AG09319 (cell line): ENCODE measurements around the gene PLEKHG1.

Source experiments
- DNase-seq: peaks from one replicate; pipeline ENCODE4 v3.0.0-alpha.2; 2010; ENCODE audit warnings: low read depth; ENCODE audit errors: extremely low read depth
- TF ChIP-seq, protein P1 (sequence below): IDR thresholded peaks from 2 replicates; pipeline ENCODE4 v1.5.1; 2011; ENCODE audit warnings: low read depth, mild to moderate bottlenecking, inconsistent platforms, low read length, moderate library complexity

PLEKHG1 gene

DNA sequence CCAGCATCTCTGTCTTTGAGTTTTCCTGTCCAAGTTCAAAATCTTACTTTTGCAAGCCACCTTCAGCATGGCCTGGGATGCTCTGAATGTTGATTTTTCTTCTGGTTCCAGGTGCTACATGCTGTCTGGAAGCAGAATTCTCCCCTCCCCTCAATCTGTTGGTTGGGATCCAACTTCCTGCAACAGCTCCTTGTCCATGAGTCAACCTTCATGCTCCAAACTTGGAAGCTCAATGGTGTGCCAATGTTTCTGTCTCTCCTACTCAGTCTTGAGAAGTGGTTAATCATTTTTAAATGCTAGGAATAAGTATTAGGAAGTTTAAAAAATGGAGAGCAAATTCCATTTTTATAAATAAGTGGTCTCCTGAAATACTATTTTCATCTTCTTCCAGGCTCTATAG, 33.2 kb upstream of the PLEKHG1 start:
- TF ChIP-seq, protein P1, sequence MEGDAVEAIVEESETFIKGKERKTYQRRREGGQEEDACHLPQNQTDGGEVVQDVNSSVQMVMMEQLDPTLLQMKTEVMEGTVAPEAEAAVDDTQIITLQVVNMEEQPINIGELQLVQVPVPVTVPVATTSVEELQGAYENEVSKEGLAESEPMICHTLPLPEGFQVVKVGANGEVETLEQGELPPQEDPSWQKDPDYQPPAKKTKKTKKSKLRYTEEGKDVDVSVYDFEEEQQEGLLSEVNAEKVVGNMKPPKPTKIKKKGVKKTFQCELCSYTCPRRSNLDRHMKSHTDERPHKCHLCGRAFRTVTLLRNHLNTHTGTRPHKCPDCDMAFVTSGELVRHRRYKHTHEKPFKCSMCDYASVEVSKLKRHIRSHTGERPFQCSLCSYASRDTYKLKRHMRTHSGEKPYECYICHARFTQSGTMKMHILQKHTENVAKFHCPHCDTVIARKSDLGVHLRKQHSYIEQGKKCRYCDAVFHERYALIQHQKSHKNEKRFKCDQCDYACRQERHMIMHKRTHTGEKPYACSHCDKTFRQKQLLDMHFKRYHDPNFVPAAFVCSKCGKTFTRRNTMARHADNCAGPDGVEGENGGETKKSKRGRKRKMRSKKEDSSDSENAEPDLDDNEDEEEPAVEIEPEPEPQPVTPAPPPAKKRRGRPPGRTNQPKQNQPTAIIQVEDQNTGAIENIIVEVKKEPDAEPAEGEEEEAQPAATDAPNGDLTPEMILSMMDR, result no peak
- DNase-seq, result no peak

DNA sequence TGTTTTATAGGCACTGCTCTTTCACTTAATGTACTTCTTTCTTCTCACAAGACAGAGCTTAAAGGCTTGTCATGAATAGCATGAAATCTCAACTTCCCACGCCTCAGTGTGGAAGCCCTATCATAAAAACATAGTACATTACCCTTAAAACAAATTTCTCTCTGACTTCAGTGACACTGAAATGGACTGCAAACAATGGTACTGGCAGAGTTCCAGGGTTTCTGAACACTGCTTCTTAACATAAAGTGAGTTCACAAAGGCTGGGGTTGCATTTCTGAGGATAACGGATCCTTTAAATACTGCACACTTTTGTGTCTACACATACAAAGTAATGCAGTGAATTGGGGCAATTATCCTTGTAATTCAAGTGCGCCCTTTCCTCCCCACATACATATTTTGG, 32.3 kb upstream of the PLEKHG1 start:
- TF ChIP-seq, protein P1, result no peak
- no peak for DNase-seq

DNA sequence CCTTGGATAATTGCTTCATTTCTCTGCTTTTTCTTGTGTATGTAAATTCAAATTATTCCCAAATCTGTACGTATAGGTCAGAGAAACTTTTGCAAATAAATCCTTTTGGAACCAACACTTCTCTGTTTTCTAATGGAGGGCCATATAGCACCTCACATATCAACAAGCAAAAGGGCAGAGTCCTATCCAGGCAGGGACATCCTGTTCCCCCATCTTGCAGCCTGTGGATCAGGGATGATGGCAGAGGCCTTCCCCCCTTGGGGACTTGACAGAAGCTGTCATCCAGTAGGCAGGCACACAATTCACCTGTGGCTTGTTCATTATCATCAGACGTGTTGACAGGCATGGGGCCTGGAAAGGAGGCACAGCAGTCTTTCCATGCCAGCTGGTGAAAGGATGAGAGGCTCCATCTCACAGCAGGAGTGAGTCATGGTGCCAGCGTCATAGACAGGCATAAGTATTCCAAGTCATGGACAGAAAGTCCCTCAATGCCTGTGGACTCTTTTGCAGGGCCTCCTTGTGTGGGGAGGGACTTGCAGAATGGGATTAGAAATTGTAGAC, 31.8 kb upstream of the PLEKHG1 start:
- no peak for DNase-seq
- TF ChIP-seq, protein P1, result no peak

DNA sequence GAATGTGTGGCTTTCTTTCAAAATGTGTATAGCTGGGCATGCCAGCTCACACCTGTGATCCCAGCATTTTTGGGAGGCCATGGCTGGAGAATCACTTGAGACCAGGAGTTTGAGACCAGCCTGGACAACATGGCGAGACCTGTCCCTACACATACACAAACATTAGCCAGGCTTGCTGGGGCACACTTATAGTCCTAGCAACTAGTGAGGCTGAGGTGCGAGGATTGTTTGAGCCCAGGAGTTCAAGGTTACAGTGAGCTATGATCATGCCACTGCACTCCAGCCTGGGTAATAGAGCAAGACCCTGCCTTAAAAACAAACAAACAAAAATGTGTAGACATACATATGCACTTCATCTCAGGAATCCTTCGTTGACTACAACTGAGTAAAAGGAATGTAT, 31.1 kb upstream of the PLEKHG1 start:
- no peak for DNase-seq
- TF ChIP-seq, protein P1, result no peak

DNA sequence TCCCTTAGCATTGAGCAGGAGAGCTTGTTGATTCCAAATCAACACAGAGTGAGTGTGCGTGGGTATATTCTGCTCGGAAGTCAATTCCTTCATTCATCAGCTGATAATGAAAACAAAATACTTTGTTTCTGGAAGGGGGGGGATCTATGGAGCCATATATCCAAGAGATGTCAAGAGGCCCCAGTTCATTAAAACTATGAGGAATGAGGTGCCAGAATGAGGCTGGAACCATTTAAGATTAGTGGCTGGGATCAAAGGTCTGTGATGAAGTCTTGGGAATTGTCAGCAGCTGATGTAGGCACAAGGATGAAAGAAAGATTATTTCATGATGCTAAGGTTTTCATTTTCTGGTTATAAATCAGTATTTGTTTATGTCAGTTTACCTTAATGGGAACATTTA, 30.5 kb upstream of the PLEKHG1 start:
- TF ChIP-seq, protein P1, result no peak
- DNase-seq, result no peak

DNA sequence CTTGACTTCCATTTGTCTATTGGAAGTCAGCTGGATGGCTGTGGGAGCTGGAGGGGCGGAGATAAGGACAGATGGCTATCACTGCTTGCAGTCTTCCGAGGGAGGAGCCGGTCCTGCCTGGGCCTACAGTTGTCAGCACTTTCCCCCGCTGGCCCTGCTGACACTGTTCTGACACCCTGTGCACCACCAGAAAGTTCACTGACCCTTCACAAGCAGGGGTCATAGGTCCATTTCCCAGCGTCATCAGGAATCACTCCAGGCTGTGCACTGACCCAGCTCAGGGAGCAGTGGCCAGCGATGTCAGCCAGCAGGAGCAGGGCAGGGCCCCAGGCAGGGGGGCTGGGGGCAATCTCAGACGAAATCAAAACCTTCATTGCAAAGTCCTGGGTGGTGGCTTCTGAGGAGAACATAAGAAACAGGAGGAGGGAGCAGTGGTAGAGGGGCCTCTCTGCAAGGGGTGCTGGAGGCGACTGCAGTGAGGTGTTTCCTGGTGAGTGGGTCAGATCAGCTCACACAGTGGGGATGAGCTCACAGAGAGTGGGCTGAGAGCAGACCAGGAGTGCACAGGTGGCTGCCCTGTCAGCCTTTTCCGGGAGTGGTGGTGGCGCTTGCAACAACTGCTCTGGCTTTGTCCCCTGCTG, 26.5 kb upstream of the PLEKHG1 start:
- TF ChIP-seq, protein P1, result no peak
- no peak for DNase-seq

DNA sequence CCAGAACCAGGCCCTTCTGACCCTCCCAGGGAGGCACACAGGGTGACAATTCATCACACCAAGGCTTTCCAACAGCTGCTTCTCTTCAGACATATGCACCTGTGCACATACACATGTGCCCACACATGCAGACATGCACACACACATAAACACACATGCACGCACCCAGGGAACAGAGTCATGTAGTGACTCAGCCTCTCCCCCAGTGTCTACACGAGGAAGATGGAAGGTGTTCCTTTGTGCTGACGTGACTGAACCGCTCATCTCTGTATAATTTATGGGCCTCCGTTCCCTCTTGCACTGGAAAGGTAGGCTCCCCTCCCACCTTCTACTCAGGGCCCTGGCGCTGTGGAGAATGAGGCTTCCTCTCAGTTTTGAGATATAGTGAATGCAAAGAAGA, 23.8 kb upstream of the PLEKHG1 start:
- no peak for DNase-seq
- TF ChIP-seq, protein P1, result no peak
